KMS-11 (cell line): Measurements from ENCODE around the gene CHAC2.
"Not testable (repeated sequence)": the region's sequence is repeated elsewhere in the genome, so short reads cannot be mapped to it uniquely, and the experiment has no call there.

ENCODE experiments used
- H2AFZ ChIP-seq: fragments of 200-600 bp; sonication (generic); 2 replicates; pipeline ENCODE4 v1.6.1; 2016; ENCODE audit warnings: antibody characterized with exemption, mixed run types, low read depth
- H3K27ac ChIP-seq: fragments of 200-600 bp; sonication (generic); 2 replicates; pipeline ENCODE4 v1.6.1; 2016; ENCODE audit warnings: mild to moderate bottlenecking, mixed run types
- H3K27me3 ChIP-seq: fragments of 200-600 bp; sonication (generic); 2 replicates; pipeline ENCODE4 v1.6.1; 2017; ENCODE audit warnings: mild to moderate bottlenecking, low read depth, mixed run types, moderate library complexity; ENCODE audit not compliant: insufficient read depth
- H3K36me3 ChIP-seq: fragments of 200-600 bp; sonication (generic); 2 replicates; pipeline ENCODE4 v1.6.1; 2017; ENCODE audit warnings: mild to moderate bottlenecking, mixed run types; ENCODE audit not compliant: insufficient read depth
- H3K4me1 ChIP-seq: fragments of 200-600 bp; sonication (generic); 2 replicates; pipeline ENCODE4 v1.6.1; 2016; ENCODE audit warnings: mild to moderate bottlenecking, low read depth, mixed run types; ENCODE audit not compliant: poor library complexity, severe bottlenecking
- H3K4me2 ChIP-seq: fragments of 200-600 bp; sonication (generic); 2 replicates; pipeline ENCODE4 v1.7.0; 2016; ENCODE audit warnings: mild to moderate bottlenecking, mixed run types
- H3K4me3 ChIP-seq: fragments of 200-600 bp; sonication (generic); IDR thresholded peaks from 2 replicates; pipeline ENCODE4 v1.6.1; 2017; ENCODE audit warnings: low read depth, low read length, mixed read lengths; ENCODE audit not compliant: insufficient read depth
- H3K79me2 ChIP-seq: fragments of 200-600 bp; sonication (generic); 2 replicates; pipeline ENCODE4 v1.6.1; 2016; ENCODE audit warnings: low read depth, mixed run types; ENCODE audit not compliant: insufficient read depth
- H3K9ac ChIP-seq: fragments of 200-600 bp; sonication (generic); 2 replicates; pipeline ENCODE4 v1.6.1; 2016; ENCODE audit warnings: mild to moderate bottlenecking, mixed run types
- H4K20me1 ChIP-seq: fragments of 200-600 bp; sonication (generic); 2 replicates; pipeline ENCODE4 v1.6.1; 2016; ENCODE audit warnings: mild to moderate bottlenecking, mixed run types; ENCODE audit not compliant: insufficient read depth
- CTCF ChIP-seq: fragments of 200-600 bp; sonication (generic); conservative IDR thresholded peaks from 2 replicates; pipeline ENCODE4 v1.6.1; 2017; ENCODE audit warnings: low read depth, mild to moderate bottlenecking, antibody characterized with exemption, low read length, moderate library complexity, mixed read lengths

The CHAC2 gene

GRCh38 chr2:53753041-53753440 is 14.6 kb upstream of the CHAC2 start:
- H3K4me2 ChIP-seq = no peak overlapping the region
- no peak overlapping the region for H3K9ac ChIP-seq
- no peaks in the 10 kb centered on the region for H3K79me2 ChIP-seq
- H3K4me3 ChIP-seq = no peak overlapping the region
- H2AFZ ChIP-seq = no peak overlapping the region
- no peaks in the 10 kb centered on the region for H4K20me1 ChIP-seq
- TF ChIP-seq CTCF = no peak
- no peaks in the 10 kb centered on the region for H3K36me3 ChIP-seq
- no peak overlapping the region for H3K27ac ChIP-seq
- peaks cover 21% of the 10 kb centered on the region for H3K4me1 ChIP-seq
- no peaks in the 10 kb centered on the region for H3K27me3 ChIP-seq

GRCh38 chr2:53755121-53755520 is 12.5 kb upstream of the CHAC2 start:
- Histone ChIP-seq H3K79me2 (no peaks in the 10 kb centered on the region), H3K4me3 (no peak overlapping the region), H3K27me3 (no peaks in the 10 kb centered on the region), H3K36me3 (no peaks in the 10 kb centered on the region), H4K20me1 (no peaks in the 10 kb centered on the region), H3K27ac (no peak overlapping the region), H3K4me2 (no peak overlapping the region), H3K4me1 (peaks cover 14% of the 10 kb centered on the region), H3K9ac (no peak overlapping the region), H2AFZ (no peak overlapping the region)
- TF ChIP-seq CTCF = no peak

- no peak overlapping the region for H3K27ac ChIP-seq
- H3K4me1 ChIP-seq = no peaks in the 10 kb centered on the region
- H3K4me2 ChIP-seq = no peak overlapping the region
- no peaks in the 10 kb centered on the region for H3K27me3 ChIP-seq
- no peak for TF ChIP-seq CTCF
- H3K9ac ChIP-seq = no peak overlapping the region
- no peak overlapping the region for H2AFZ ChIP-seq
- H4K20me1 ChIP-seq = no peaks in the 10 kb centered on the region
- H3K36me3 ChIP-seq = no peaks in the 10 kb centered on the region
- H3K79me2 ChIP-seq = no peaks in the 10 kb centered on the region
- H3K4me3 ChIP-seq = no peak overlapping the region
Observed at GRCh38 chr2:53756644-53757043, 11.0 kb upstream of the CHAC2 start.

GRCh38 chr2:53757206-53757605 is 10.4 kb upstream of the CHAC2 start:
- not testable (repeated sequence) for H3K27me3 ChIP-seq, H2AFZ ChIP-seq, H3K4me3 ChIP-seq, H3K79me2 ChIP-seq, H4K20me1 ChIP-seq, H3K4me2 ChIP-seq, H3K27ac ChIP-seq, H3K4me1 ChIP-seq, H3K9ac ChIP-seq, H3K36me3 ChIP-seq

GRCh38 chr2:53765767-53766166 is 1.8 kb upstream of the CHAC2 start:
- Histone ChIP-seq H3K27ac (no peak overlapping the region), H3K4me3 (no peak overlapping the region), H3K36me3 (no peaks in the 10 kb centered on the region), H3K4me2 (no peak overlapping the region), H3K4me1 (peaks cover 32% of the 10 kb centered on the region), H3K79me2 (peaks cover 30% of the 10 kb centered on the region), H4K20me1 (no peaks in the 10 kb centered on the region), H3K9ac (no peak overlapping the region), H3K27me3 (no peaks in the 10 kb centered on the region), H2AFZ (no peak overlapping the region)
- no peak for TF ChIP-seq CTCF
